Endodermal cell (in vitro differentiated cells): ENCODE data around the gene ZNF469. TPM values are rescaled to one million over a fixed set of nuclear protein-coding genes. Genes with fewer than 3 reads are reported as not detected.

Source experiments
- DNase-seq: peaks from one replicate; pipeline ENCODE4 v3.0.0-alpha.2; 2017
- H3K27ac ChIP-seq: 2 replicates; pipeline ENCODE4 v1.5.1; 2013; ENCODE audit warnings: mild to moderate bottlenecking, low read depth, low read length, moderate library complexity
- H3K27me3 ChIP-seq: 2 replicates; pipeline ENCODE4 v1.6.1; 2013; ENCODE audit warnings: mild to moderate bottlenecking, low read length, moderate library complexity; ENCODE audit not compliant: insufficient read depth, control insufficient read depth, poor library complexity, severe bottlenecking
- H3K36me3 ChIP-seq: 2 replicates; pipeline ENCODE4 v1.7.0; 2013; ENCODE audit warnings: mild to moderate bottlenecking, low read length, moderate library complexity; ENCODE audit not compliant: control insufficient read depth, insufficient read depth
- H3K4me1 ChIP-seq: one replicate; pipeline ENCODE4 v1.7.0; 2013; ENCODE audit warnings: low read length; ENCODE audit not compliant: control insufficient read depth, insufficient read depth
- H3K4me3 ChIP-seq: 2 replicates; pipeline ENCODE4 v1.5.1; 2013; ENCODE audit warnings: mild to moderate bottlenecking, low read length, moderate library complexity
- H3K9ac ChIP-seq: 2 replicates; pipeline ENCODE4 v1.6.1; 2013; ENCODE audit warnings: mild to moderate bottlenecking, low read length, moderate library complexity; ENCODE audit not compliant: poor library complexity, severe bottlenecking; ENCODE audit errors: extremely low read depth
- H3K9me3 ChIP-seq: 2 replicates; pipeline ENCODE4 v1.6.1; 2013; ENCODE audit warnings: mild to moderate bottlenecking, low read length, moderate library complexity; ENCODE audit not compliant: control insufficient read depth
- H3K27ac Mint-ChIP-seq: 2 replicates; pipeline ENCODE4 v1.8.0; 2020; ENCODE audit warnings: mixed read lengths
- H3K27me3 Mint-ChIP-seq: 2 replicates; pipeline ENCODE4 v1.8.0; 2021; ENCODE audit warnings: mild to moderate bottlenecking, mixed read lengths; ENCODE audit not compliant: insufficient read depth
- H3K36me3 Mint-ChIP-seq: 2 replicates; pipeline ENCODE4 v1.8.0; 2020; ENCODE audit warnings: low read depth, mixed read lengths
- H3K4me1 Mint-ChIP-seq: 2 replicates; pipeline ENCODE4 v1.8.0; 2020; ENCODE audit warnings: mixed read lengths
- H3K4me3 Mint-ChIP-seq: 2 replicates; pipeline ENCODE4 v1.8.0; 2020; ENCODE audit warnings: mild to moderate bottlenecking, moderate library complexity, mixed read lengths
- H3K9me3 Mint-ChIP-seq: 2 replicates; pipeline ENCODE4 v1.8.0; 2020; ENCODE audit warnings: mild to moderate bottlenecking, mixed read lengths
- CTCF ChIP-seq: fragments of 200-600 bp; sonication (generic); conservative IDR thresholded peaks from 2 replicates; pipeline ENCODE4 v1.5.0; 2021; ENCODE audit warnings: antibody characterized with exemption, mild to moderate bottlenecking
- WGBS, 2 experiments: methylation state at CpG; one replicate each; pipeline versions ENCODE4 v1.1.5 to v1.1.7; 2013; ENCODE audit warnings: missing lambda C conversion rate in 2 of 2, mixed read lengths in 1 of 2; ENCODE audit not compliant: insufficient coverage in 1 of 2, insufficient read length in 1 of 2; 5-methylcytosine and 5-hydroxymethylcytosine counted together
- total RNA-seq, 2 donors: library from RNA; stranded (reverse); fragmentation: NEBNext Ultra II Directional in 1 of 2; extraction: Animal tissue kit (Norgen Biotek cat#: 25700) in 1 of 2; gene quantifications; 2 replicates in 1 of 2; 3 replicates in 1 of 2; pipeline ENCODE4 v1.2.1, GENCODE V29; 2021

The ZNF469 gene
- total RNA-seq, 2 donors from 2014 or later: 0.68 to 4.7 TPM

- Histone ChIP-seq H3K9ac (no peak overlapping the region), H3K36me3 (no peaks in the 10 kb centered on the region), H3K9me3 (no peaks in the 10 kb centered on the region), H3K27me3 (no peaks in the 10 kb centered on the region), H3K27ac (peak overlapping the region; percentile 44), H3K4me1 (no peaks in the 10 kb centered on the region), H3K4me3 (no peak overlapping the region)
- Mint-ChIP-seq H3K27me3 (no peaks in the 10 kb centered on the region), H3K27ac (no peak overlapping the region), H3K36me3 (no peaks in the 10 kb centered on the region), H3K4me1 (no peaks in the 10 kb centered on the region), H3K9me3 (no peaks in the 10 kb centered on the region), H3K4me3 (no peak overlapping the region)
- DNase-seq: no peak
- WGBS, 2 experiments: 92 to 94% methylated on average over 16 to 29 of the region's 29 CpGs
- no peak for TF ChIP-seq CTCF
These were observed 22.7 kb downstream of the ZNF469 start for GRCh38 chr16:88405216-88406060.

GRCh38 chr16:88406096-88407041 is 23.6 kb downstream of the ZNF469 start:
- 91 to 95% methylated on average over 9 to 39 of the region's 39 CpGs for WGBS, 2 experiments
- Mint-ChIP-seq H3K4me1 (no peaks in the 10 kb centered on the region), H3K27ac (peak overlapping the region; percentile 67), H3K9me3 (no peaks in the 10 kb centered on the region), H3K27me3 (no peaks in the 10 kb centered on the region), H3K4me3 (no peak overlapping the region), H3K36me3 (no peaks in the 10 kb centered on the region)
- Histone ChIP-seq H3K27ac (peak overlapping the region; percentile 44), H3K9ac (no peak overlapping the region), H3K27me3 (no peaks in the 10 kb centered on the region), H3K9me3 (no peaks in the 10 kb centered on the region), H3K4me3 (no peak overlapping the region), H3K36me3 (no peaks in the 10 kb centered on the region), H3K4me1 (no peaks in the 10 kb centered on the region)
- no peak for DNase-seq
- TF ChIP-seq CTCF: peak; percentile 60

- no peaks in the 10 kb centered on the region for H3K27me3 ChIP-seq
- no peak for TF ChIP-seq CTCF
- no peak overlapping the region for H3K4me3 ChIP-seq
- Mint-ChIP-seq H3K9me3 (no peaks in the 10 kb centered on the region), H3K4me1 (no peaks in the 10 kb centered on the region), H3K4me3 (no peak overlapping the region), H3K27ac (peak overlapping the region; percentile 67), H3K27me3 (no peaks in the 10 kb centered on the region), H3K36me3 (no peaks in the 10 kb centered on the region)
- H3K27ac ChIP-seq: no peak overlapping the region
- no peaks in the 10 kb centered on the region for H3K4me1 ChIP-seq
- DNase-seq: no peak
- H3K9ac ChIP-seq: no peak overlapping the region
- H3K9me3 ChIP-seq: no peaks in the 10 kb centered on the region
- WGBS, 2 experiments: 94 to 99% methylated on average over 12 to 20 of the region's 20 CpGs
- no peaks in the 10 kb centered on the region for H3K36me3 ChIP-seq
These were observed 24.3 kb downstream of the ZNF469 start for GRCh38 chr16:88407042-88407420.
